ENCODE results near the gene LRRC41.
"Not testable (repeated sequence)": the region's sequence is repeated elsewhere in the genome, so short reads cannot be mapped to it uniquely, and the experiment has no call there.

Gene LRRC41

DNA sequence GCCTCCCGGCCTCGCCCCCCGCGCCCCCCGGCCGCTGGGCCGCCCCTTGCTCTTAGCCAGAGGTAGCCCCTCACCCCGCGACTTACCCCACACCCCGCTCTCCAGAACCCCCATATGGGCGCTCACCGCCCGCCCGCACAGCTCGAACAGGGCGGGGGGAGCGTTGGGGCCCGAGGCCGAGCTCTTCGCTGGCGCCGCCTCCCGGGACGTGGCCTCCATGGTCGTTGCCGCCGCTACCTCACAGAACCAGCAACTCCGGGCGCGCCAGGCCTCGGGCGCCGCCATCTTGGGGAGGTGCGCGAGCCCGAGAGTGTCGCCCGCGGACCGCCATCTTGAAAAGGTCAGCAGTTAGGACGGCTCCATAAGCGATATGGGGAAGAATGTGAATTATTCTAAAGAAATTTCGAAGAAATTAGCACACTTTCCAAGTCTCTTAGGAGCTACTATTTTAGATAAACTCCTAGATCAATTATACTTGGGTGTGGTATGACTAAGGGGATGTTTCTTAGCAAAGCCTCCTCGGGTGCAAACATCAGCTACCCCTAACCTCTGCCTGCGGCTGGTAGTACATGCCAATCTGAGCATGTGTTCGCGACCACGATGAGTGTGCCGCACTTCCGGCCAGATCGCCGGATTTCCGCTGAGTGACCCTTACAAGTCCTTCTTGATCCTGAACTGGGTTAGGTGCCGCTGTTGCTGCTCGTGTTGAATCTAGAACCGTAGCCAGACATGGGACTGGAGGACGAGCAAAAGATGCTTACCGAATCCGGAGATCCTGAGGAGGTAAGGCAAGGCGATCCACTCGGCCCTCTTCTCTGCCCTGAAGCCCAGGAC, at the start of gene LRRC41, which contains the start of gene UQCRH:
LRRC41 (minus strand) TSS at position 579 of the 834 bp plus-strand sequence; CDS start at position 285, 294 bp downstream.
UQCRH (plus strand) TSS at position 661 of the 834 bp plus-strand sequence; CDS start at position 730, 69 bp downstream.
- Mint-ChIP-seq H3K4me1 (peaks cover 38% of the 10 kb centered on the region), H3K9me3 (no peaks in the 10 kb centered on the region), H3K36me3 (peaks cover 74% of the 10 kb centered on the region), H3K27ac (peak within 1 kb of the TSS; percentile 100), H3K4me3 (peak within 1 kb of the TSS; percentile 94)
- ATAC-seq, result peak; percentile 90
- DNase-seq (ENCODE audit: low spot score in 2 of 2), result peak; percentile 92 to 97

- no peak overlapping the region for H3K4me3 Mint-ChIP-seq
- ATAC-seq (no peak), DNase-seq (ENCODE audit: low spot score in 2 of 2) (no peak)
- H3K9me3 Mint-ChIP-seq, result no peaks in the 10 kb centered on the region
- H3K36me3 Mint-ChIP-seq, result peaks cover 100% of the 10 kb centered on the region
- no peak overlapping the region for H3K27ac Mint-ChIP-seq
- H3K4me1 Mint-ChIP-seq, result peaks cover 6% of the 10 kb centered on the region
Observed at GRCh38 chr1:46352363-46352762, 48.9 kb upstream of the LRRC41 start.

GRCh38 chr1:46345281-46345680, 41.9 kb upstream of the LRRC41 start:
- peak overlapping the region; percentile 23 for H3K27ac Mint-ChIP-seq
- no peak overlapping the region for H3K4me3 Mint-ChIP-seq
- H3K4me1 Mint-ChIP-seq, result peaks cover 60% of the 10 kb centered on the region
- H3K36me3 Mint-ChIP-seq, result peaks cover 86% of the 10 kb centered on the region
- DNase-seq (ENCODE audit: low spot score in 2 of 2), result no peak
- H3K9me3 Mint-ChIP-seq, result no peaks in the 10 kb centered on the region
- no peak for ATAC-seq

DNA sequence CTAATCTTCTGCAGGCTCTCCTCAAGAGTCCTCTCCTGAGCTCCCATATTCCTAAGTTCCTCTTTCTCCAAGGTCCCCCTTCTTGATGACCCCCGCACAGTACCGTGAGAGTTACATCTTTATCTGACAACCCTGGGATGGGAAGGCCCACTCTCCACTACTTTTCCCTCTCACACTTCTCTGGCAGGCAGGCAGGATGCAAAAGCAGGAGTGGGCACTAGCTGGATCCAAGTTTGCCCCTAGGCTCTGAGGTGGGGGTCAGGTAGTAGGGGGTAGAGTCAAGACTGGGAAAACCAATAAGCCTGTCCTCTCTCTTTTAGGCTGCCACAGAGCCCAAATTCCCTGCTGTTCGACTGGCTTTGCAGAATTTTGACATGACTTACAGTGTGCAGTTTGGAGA, 41.1 kb upstream of the LRRC41 start:
- Mint-ChIP-seq H3K4me1 (peaks cover 66% of the 10 kb centered on the region), H3K27ac (peak overlapping the region; percentile 23), H3K4me3 (no peak overlapping the region), H3K9me3 (no peaks in the 10 kb centered on the region), H3K36me3 (peaks cover 82% of the 10 kb centered on the region)
- DNase-seq (ENCODE audit: low spot score in 2 of 2) (no peak), ATAC-seq (no peak)

GRCh38 chr1:46343705-46344104, 40.3 kb upstream of the LRRC41 start:
- Mint-ChIP-seq H3K36me3 (peaks cover 77% of the 10 kb centered on the region), H3K9me3 (no peaks in the 10 kb centered on the region), H3K4me3 (no peak overlapping the region), H3K27ac (peak overlapping the region; percentile 97), H3K4me1 (peaks cover 68% of the 10 kb centered on the region)
- ATAC-seq, result no peak
- DNase-seq (ENCODE audit: low spot score in 2 of 2), result no peak

- Mint-ChIP-seq H3K27ac (peak overlapping the region; percentile 97), H3K36me3 (peaks cover 73% of the 10 kb centered on the region), H3K9me3 (no peaks in the 10 kb centered on the region), H3K4me1 (peaks cover 68% of the 10 kb centered on the region), H3K4me3 (no peak overlapping the region)
- DNase-seq (ENCODE audit: low spot score in 2 of 2) (no peak), ATAC-seq (no peak)
Observed at GRCh38 chr1:46343351-46343695, 39.9 kb upstream of the LRRC41 start.

GRCh38 chr1:46342677-46343350, 39.4 kb upstream of the LRRC41 start:
- ATAC-seq, result no peak
- peak overlapping the region; percentile 97 for H3K27ac Mint-ChIP-seq
- peaks cover 68% of the 10 kb centered on the region for H3K36me3 Mint-ChIP-seq
- no peaks in the 10 kb centered on the region for H3K9me3 Mint-ChIP-seq
- peak overlapping the region; percentile 96 for H3K4me3 Mint-ChIP-seq
- peaks cover 63% of the 10 kb centered on the region for H3K4me1 Mint-ChIP-seq
- DNase-seq (ENCODE audit: low spot score in 2 of 2), result no peak

DNA sequence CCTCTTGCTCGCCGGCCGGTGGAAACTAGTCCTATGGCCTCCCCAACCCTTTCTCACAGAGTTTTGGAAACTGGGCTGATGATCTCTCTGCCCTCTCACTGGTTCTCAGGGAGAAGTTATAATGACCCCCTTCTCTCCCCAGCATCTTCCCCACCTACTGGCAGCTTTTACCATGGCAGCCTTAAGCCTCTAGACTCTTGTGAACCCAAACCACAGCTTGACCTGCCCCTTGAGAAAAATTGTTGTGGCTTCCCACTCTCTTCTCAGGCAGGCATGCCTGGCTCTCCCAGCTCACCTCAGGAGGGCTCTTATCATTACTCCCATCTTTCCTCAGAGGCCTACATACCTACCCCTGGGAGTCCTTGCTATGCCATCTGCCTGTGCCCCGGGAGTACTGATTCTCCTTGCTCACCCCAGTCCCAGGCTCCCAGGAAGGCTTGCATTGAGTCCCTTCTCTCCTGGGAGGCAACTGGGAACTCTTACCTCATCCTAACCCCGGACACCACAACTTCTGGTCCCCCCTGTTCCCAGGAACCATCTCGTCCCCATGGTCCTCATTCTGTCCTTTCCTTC, 38.8 kb upstream of the LRRC41 start:
- Mint-ChIP-seq H3K9me3 (no peaks in the 10 kb centered on the region), H3K4me3 (peak overlapping the region; percentile 96), H3K27ac (peak overlapping the region; percentile 97), H3K4me1 (peaks cover 62% of the 10 kb centered on the region), H3K36me3 (peaks cover 62% of the 10 kb centered on the region)
- ATAC-seq (no peak), DNase-seq (ENCODE audit: low spot score in 2 of 2) (no peak)

- Mint-ChIP-seq H3K4me1 (peaks cover 62% of the 10 kb centered on the region), H3K36me3 (peaks cover 55% of the 10 kb centered on the region), H3K27ac (peak overlapping the region; percentile 97), H3K9me3 (no peaks in the 10 kb centered on the region), H3K4me3 (peak overlapping the region; percentile 96)
- DNase-seq (ENCODE audit: low spot score in 2 of 2), result no peak
- ATAC-seq, result no peak
Observed at GRCh38 chr1:46341222-46342083, 38.0 kb upstream of the LRRC41 start.

DNA sequence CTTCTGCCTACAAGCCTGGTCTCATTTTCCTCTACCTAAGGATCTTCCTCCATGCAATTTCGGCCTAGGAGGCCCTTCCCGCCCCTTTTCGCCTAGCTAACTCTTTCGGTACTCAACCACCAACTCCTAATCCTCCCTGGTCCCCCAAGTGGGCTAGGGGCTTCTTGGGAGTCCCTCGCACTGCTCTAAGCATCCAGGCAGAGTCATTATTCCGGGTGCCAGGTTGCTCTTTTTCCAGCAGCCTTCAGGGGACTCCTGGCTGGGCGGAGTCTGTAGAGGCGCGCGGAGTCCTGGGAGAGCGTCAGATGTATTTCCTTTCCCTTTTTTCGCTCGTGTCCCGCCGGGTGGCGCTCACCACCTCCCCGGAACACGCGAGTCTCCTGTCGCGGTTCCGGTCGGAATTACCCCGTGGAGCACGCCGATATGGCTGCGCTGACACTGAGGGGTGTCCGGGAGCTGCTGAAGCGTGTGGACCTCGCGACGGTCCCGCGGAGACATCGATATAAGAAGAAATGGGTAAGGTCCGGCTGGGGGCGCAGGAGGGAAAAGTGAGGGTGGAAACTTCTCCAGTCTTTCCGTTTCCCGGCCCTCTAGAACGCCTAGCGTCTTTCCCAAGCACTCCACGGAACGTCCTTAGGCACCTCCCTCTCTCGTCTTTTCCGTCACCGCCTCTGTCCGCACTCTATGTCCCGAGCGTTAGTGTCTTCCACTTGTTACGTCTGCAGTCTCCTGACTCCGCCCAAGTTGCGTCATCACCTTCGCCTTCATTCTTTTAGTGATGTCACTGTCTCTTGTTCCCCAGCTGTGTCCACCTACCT, 37.2 kb upstream of the LRRC41 start, which contains the start of gene NSUN4:
NSUN4 (plus strand) TSS at position 404 of the 818 bp plus-strand sequence; CDS start at position 424, 20 bp downstream.
- H3K4me1 Mint-ChIP-seq, result peaks cover 61% of the 10 kb centered on the region
- H3K36me3 Mint-ChIP-seq, result peaks cover 46% of the 10 kb centered on the region
- DNase-seq (ENCODE audit: low spot score in 2 of 2) (peak; percentile 64 to 88), ATAC-seq (peak; percentile 93)
- H3K27ac Mint-ChIP-seq, result peak within 1 kb of the TSS; percentile 97
- no peaks in the 10 kb centered on the region for H3K9me3 Mint-ChIP-seq
- peak within 1 kb of the TSS; percentile 96 for H3K4me3 Mint-ChIP-seq

- not testable (repeated sequence) for DNase-seq (ENCODE audit: low spot score in 2 of 2); ATAC-seq; H3K27ac Mint-ChIP-seq; H3K4me3 Mint-ChIP-seq; H3K9me3 Mint-ChIP-seq
- Mint-ChIP-seq H3K36me3 (peaks cover 28% of the 10 kb centered on the region), H3K4me1 (peaks cover 29% of the 10 kb centered on the region)
Observed at GRCh38 chr1:46337409-46337808, 34.0 kb upstream of the LRRC41 start.

DNA sequence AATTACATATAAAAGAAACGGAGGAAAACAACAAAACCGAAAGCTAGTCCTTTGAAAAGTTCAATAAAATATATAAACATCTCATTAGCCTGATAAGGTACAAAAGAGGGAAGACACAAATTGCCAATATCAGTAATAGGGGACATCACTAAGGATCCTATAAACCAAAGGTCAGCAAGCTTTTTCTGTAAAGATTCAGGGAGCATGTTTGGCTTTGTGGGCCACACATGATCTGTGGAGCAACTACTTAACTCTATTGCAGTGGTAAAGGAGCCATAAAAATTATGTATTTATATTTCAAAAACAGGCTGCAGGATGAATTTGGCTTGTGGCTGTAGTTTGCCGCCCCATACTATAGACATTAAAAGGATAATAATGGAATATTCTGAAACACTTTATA, 31.7 kb upstream of the LRRC41 start:
- H3K4me1 Mint-ChIP-seq, result peaks cover 6% of the 10 kb centered on the region

DNA sequence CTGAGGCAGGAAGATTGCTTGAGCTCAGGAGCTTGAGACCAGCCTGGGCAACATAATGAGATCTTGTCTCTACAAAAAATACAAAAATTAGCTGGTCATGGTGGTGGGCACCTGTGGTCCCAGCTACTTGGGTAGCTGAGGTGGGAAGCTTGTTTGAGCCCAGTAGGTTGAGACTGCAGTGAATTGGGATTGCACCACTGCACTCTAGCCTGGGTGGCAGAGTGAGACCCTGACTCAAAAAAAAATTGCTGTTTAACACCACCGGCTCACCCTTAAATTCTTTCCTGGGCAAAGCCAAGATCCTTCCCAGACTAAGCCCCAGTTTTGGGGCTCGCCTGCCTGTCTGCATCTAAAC, 30.6 kb upstream of the LRRC41 start:
- Mint-ChIP-seq H3K27ac (no peak overlapping the region), H3K9me3 (no peaks in the 10 kb centered on the region), H3K4me3 (no peak overlapping the region), H3K4me1 (no peaks in the 10 kb centered on the region), H3K36me3 (no peaks in the 10 kb centered on the region)
- DNase-seq (ENCODE audit: low spot score in 2 of 2), result no peak
- no peak for ATAC-seq

More for the DNA sequence above, 31.7 kb upstream of the LRRC41 start:
- Mint-ChIP-seq H3K36me3 (peaks cover 5% of the 10 kb centered on the region), H3K4me3 (no peak overlapping the region), H3K9me3 (no peaks in the 10 kb centered on the region), H3K27ac (no peak overlapping the region)
- no peak for ATAC-seq
- DNase-seq (ENCODE audit: low spot score in 2 of 2), result no peak

Measured in stimulated activated effector memory CD8-positive, alpha-beta T cell treated with anti-CD3 and anti-CD28 coated beads, Interleukin-12 subunit alpha, Interleukin-12 subunit beta, amount 100 ng/mL, for 72 hours (primary cell).